ENCODE measurements around the gene SLIT1. TPM values are rescaled to one million over a fixed set of nuclear protein-coding genes. Genes with fewer than 3 reads are reported as not detected.

The SLIT1 gene
- total and polyA plus RNA-seq, 2 donors (not counting 1 experiment from before 2014, with no cell fraction given), result 0.15 to 0.49 TPM

DNA sequence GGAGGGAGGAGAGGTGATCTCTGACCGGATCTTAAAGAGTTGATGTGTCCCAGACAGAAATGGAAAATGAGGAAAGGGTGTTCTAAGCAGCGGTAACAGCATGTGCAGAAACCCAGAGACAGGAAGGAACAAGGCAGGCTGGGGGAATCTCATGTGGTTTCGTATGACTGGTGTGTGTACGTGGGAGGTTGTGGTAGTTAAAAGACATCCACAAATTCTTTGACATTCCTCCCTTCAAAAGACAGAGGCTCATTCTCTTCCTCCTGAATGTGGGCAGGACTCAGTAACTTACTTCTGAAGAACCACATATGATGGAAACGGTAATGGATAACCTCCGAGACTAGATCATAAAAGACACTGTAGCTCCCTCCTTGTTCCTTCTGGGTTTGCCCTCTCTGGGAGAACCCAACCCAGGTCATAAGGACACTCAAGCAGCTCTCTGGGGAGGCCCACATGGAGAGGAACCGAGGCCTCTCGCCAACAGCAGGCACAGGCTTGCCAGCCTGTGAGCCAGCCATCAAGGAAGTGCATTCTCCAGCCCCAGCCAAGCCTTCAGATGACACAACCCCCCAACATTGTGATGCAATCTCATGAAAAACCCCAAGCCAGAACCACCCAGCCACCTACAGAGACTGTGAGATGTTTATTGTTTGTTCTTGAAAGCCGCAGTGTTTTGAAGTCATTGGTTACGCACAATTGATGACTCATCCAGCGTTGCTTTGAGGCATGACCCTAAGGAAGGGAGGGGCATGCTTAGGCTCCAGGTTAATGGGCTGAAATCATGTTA lies 116.0 kb downstream of the SLIT1 start:
- Histone ChIP-seq H3K4me3 (ENCODE audit: control extremely low read depth in 1 of 5, extremely low read depth in 1 of 5, insufficient read depth in 1 of 5, low read depth in 2 of 5, low read length in 4 of 5) (no peak overlapping the region), H3K4me1 (ENCODE audit: control insufficient read depth in 2 of 2, insufficient read depth in 2 of 2, low read length in 2 of 2) (no peaks in the 10 kb centered on the region), H3K27ac (ENCODE audit: low read length in 2 of 2) (no peak overlapping the region), H3K79me2 (ENCODE audit: control insufficient read depth, insufficient read depth, low read length) (no peaks in the 10 kb centered on the region), H4K20me1 (ENCODE audit: control insufficient read depth, insufficient read depth, low read length, poor library complexity, severe bottlenecking) (no peaks in the 10 kb centered on the region), H3K9ac (ENCODE audit: low read length) (no peak overlapping the region), H3K36me3 (replicated peaks in 1 of 2; ENCODE audit: control extremely low read depth in 1 of 2, control insufficient read depth in 1 of 2, extremely low read depth in 1 of 2, insufficient read depth in 2 of 2, low read length in 1 of 2) (no peaks in the 10 kb centered on the region), H3K27me3 (replicated peaks in 1 of 4; ENCODE audit: control extremely low read depth in 1 of 4, control insufficient read depth in 3 of 4, insufficient read depth in 4 of 4, low read length in 3 of 4) (peaks cover 0 to 26% (median 3%) of the 10 kb centered on the region in 4 experiments), H2AFZ (ENCODE audit: insufficient read depth, low read depth, low read length, poor library complexity, severe bottlenecking) (no peak overlapping the region), H3K9me3 (ENCODE audit: control extremely low read depth in 1 of 3, control insufficient read depth in 2 of 3, insufficient read depth in 1 of 3, low read length in 2 of 3) (peaks cover 0 to 4% (median 0%) of the 10 kb centered on the region in 3 donors), H3K4me2 (replicated peaks; ENCODE audit: low read depth, low read length, poor library complexity, severe bottlenecking) (no peak overlapping the region)
- DNase-seq, result no peak
- no peaks in the 10 kb centered on the region for H3K9me3 Mint-ChIP-seq (ENCODE audit: insufficient read depth)
- CTCF ChIA-PET, result interaction anchor here (0.5 to 12.3 kb wide), 5 partner anchors 10 to 648 kb away, joined by 3 to 412 read pairs (median 9); no protein-coding TSS in a partner anchor
- intact Hi-C loops (cut with micrococcal nuclease), result no loop called here
- POLR2A ChIA-PET, result no interaction called here
- H3K4me1 Mint-ChIP-seq, result no peaks in the 10 kb centered on the region
- TF ChIP-seq EZH2 (IDR thresholded peaks at IDR 0.05; ENCODE audit: borderline replicate concordance, insufficient read depth, low read depth, low read length, poor library complexity, severe bottlenecking), result no peak
- TF ChIP-seq, protein P1, sequence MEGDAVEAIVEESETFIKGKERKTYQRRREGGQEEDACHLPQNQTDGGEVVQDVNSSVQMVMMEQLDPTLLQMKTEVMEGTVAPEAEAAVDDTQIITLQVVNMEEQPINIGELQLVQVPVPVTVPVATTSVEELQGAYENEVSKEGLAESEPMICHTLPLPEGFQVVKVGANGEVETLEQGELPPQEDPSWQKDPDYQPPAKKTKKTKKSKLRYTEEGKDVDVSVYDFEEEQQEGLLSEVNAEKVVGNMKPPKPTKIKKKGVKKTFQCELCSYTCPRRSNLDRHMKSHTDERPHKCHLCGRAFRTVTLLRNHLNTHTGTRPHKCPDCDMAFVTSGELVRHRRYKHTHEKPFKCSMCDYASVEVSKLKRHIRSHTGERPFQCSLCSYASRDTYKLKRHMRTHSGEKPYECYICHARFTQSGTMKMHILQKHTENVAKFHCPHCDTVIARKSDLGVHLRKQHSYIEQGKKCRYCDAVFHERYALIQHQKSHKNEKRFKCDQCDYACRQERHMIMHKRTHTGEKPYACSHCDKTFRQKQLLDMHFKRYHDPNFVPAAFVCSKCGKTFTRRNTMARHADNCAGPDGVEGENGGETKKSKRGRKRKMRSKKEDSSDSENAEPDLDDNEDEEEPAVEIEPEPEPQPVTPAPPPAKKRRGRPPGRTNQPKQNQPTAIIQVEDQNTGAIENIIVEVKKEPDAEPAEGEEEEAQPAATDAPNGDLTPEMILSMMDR (IDR thresholded peaks at IDR 0.05), result no peak
- H3K27me3 Mint-ChIP-seq, result peaks cover 39% of the 10 kb centered on the region
- ATAC-seq (ENCODE audit: low read depth), result no peak
- 73% methylated on average over 9 of the region's 11 CpGs for WGBS (ENCODE audit: insufficient coverage)
- H3K4me3 Mint-ChIP-seq, result no peak overlapping the region
- no peak overlapping the region for H3K27ac Mint-ChIP-seq

DNA sequence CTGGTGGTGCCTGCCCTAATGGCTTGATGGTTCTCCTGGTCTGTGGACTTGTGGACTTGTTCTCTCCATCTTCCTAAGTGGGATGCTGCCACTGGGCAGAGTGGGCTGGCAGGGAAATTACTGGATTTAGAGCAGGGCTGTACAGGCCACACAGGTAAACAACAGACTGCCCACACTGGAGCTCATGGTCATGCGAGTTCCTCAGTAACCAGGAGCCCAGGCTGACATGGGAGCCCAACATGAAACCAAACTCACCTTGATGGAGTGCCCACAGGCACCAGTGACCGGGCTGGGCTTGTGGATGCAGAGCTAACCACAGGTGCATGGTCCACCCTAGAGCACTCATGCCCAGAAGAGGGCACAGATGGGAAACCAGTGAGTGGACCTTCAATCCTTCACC lies 116.7 kb downstream of the SLIT1 start:
- H3K27me3 Mint-ChIP-seq, result peaks cover 37% of the 10 kb centered on the region

More for the DNA sequence above, 116.7 kb downstream of the SLIT1 start:
- Histone ChIP-seq H3K4me1 (ENCODE audit: control insufficient read depth in 2 of 2, insufficient read depth in 2 of 2, low read length in 2 of 2) (no peaks in the 10 kb centered on the region), H3K36me3 (replicated peaks in 1 of 2; ENCODE audit: control extremely low read depth in 1 of 2, control insufficient read depth in 1 of 2, extremely low read depth in 1 of 2, insufficient read depth in 2 of 2, low read length in 1 of 2) (no peaks in the 10 kb centered on the region), H3K79me2 (ENCODE audit: control insufficient read depth, insufficient read depth, low read length) (no peaks in the 10 kb centered on the region), H2AFZ (ENCODE audit: insufficient read depth, low read depth, low read length, poor library complexity, severe bottlenecking) (no peak overlapping the region), H3K9me3 (ENCODE audit: control extremely low read depth in 1 of 3, control insufficient read depth in 2 of 3, insufficient read depth in 1 of 3, low read length in 2 of 3) (peaks cover 0 to 4% (median 0%) of the 10 kb centered on the region in 3 donors), H3K4me3 (ENCODE audit: control extremely low read depth in 1 of 5, extremely low read depth in 1 of 5, insufficient read depth in 1 of 5, low read depth in 2 of 5, low read length in 4 of 5) (no peak overlapping the region), H3K9ac (ENCODE audit: low read length) (no peak overlapping the region), H3K27me3 (replicated peaks in 1 of 4; ENCODE audit: control extremely low read depth in 1 of 4, control insufficient read depth in 3 of 4, insufficient read depth in 4 of 4, low read length in 3 of 4) (peaks cover 0 to 26% (median 3%) of the 10 kb centered on the region in 4 experiments), H4K20me1 (ENCODE audit: control insufficient read depth, insufficient read depth, low read length, poor library complexity, severe bottlenecking) (no peaks in the 10 kb centered on the region), H3K4me2 (replicated peaks; ENCODE audit: low read depth, low read length, poor library complexity, severe bottlenecking) (no peak overlapping the region), H3K27ac (ENCODE audit: low read length in 2 of 2) (no peak overlapping the region)
- intact Hi-C loops (cut with micrococcal nuclease), result no loop called here
- Mint-ChIP-seq H3K4me1 (no peaks in the 10 kb centered on the region), H3K9me3 (ENCODE audit: insufficient read depth) (no peaks in the 10 kb centered on the region), H3K4me3 (no peak overlapping the region), H3K27ac (no peak overlapping the region)
- ChIA-PET CTCF (interaction anchor here (0.5 to 12.3 kb wide), 2 partner anchors 140 to 647 kb away, joined by 5 to 412 read pairs; no protein-coding TSS in a partner anchor), POLR2A (no interaction called here)
- TF ChIP-seq, protein P1 (IDR thresholded peaks at IDR 0.05), result no peak
- TF ChIP-seq EZH2 (IDR thresholded peaks at IDR 0.05; ENCODE audit: borderline replicate concordance, insufficient read depth, low read depth, low read length, poor library complexity, severe bottlenecking), result no peak
- 85% methylated on average over 2 of the region's 2 CpGs for WGBS (ENCODE audit: insufficient coverage)
- DNase-seq (no peak), ATAC-seq (ENCODE audit: low read depth) (no peak)
